HepG2 (cell line): Measurements from ENCODE around the gene IPP. TPM values are rescaled to one million over a fixed set of nuclear protein-coding genes. Genes with fewer than 3 reads are reported as not detected.
A peak's percentile ranks its signal among the peaks of the same experiment; 100 is the strongest.

ENCODE experiments used
- ARNT ChIP-seq: fragments of 450-650 bp; IDR thresholded peaks from 2 replicates; pipeline ENCODE4 v1.6.1; 2017
- CREB1 ChIP-seq, 2 experiments: fragments of 450-650 bp in 1 of 2; IDR thresholded peaks; 2 replicates each; pipeline ENCODE4 v1.6.1; 2016 to 2017; ENCODE audit warnings: control low read depth in 1 of 2, mild to moderate bottlenecking in 1 of 2, missing compliant biosample characterization in 1 of 2, missing genetic modification characterization in 1 of 2
- FOXM1 ChIP-seq: sonication (generic); formaldehyde crosslinking; IDR thresholded peaks from 2 replicates; pipeline ENCODE4 v1.5.0; 2020; ENCODE audit warnings: missing genetic modification reagents
- HNRNPL ChIP-seq: fragments of 200-400 bp; formaldehyde crosslinking; IDR thresholded peaks from 2 replicates; pipeline ENCODE4 v1.6.1; 2017; ENCODE audit warnings: mild to moderate bottlenecking, low read depth, low read length
- MEF2D ChIP-seq: sonication (generic); formaldehyde crosslinking; IDR thresholded peaks from 2 replicates; pipeline ENCODE4 v1.5.1; 2020; ENCODE audit warnings: mild to moderate bottlenecking, missing genetic modification reagents
- RARG ChIP-seq: sonication (generic); formaldehyde crosslinking; IDR thresholded peaks from 2 replicates; pipeline ENCODE4 v1.4.0; 2020; ENCODE audit warnings: low read depth, mild to moderate bottlenecking, missing genetic modification reagents
- ZMYM3 ChIP-seq: sonication (generic); formaldehyde crosslinking; IDR thresholded peaks from 2 replicates; pipeline ENCODE4 v1.5.1; 2020; ENCODE audit warnings: mild to moderate bottlenecking, missing genetic modification reagents
- ZNF256 ChIP-seq: sonication (generic); formaldehyde crosslinking; conservative IDR thresholded peaks from 2 replicates; pipeline ENCODE4 v1.4.0; 2020; ENCODE audit warnings: missing genetic modification reagents
- ZNF326 ChIP-seq: sonication (generic); formaldehyde crosslinking; IDR thresholded peaks from 2 replicates; pipeline ENCODE4 v1.4.0; 2020; ENCODE audit warnings: missing genetic modification reagents, borderline replicate concordance
- ZNF333 ChIP-seq: sonication (generic); formaldehyde crosslinking; IDR thresholded peaks from 2 replicates; pipeline ENCODE4 v1.4.0; 2020; ENCODE audit warnings: mild to moderate bottlenecking, missing genetic modification reagents, borderline replicate concordance
- ZNF383 ChIP-seq: sonication (generic); formaldehyde crosslinking; IDR thresholded peaks from 2 replicates; pipeline ENCODE4 v1.4.0; 2020; ENCODE audit warnings: missing genetic modification reagents, mild to moderate bottlenecking, borderline replicate concordance
- ZNF709 ChIP-seq: sonication (generic); formaldehyde crosslinking; IDR thresholded peaks from 2 replicates; pipeline ENCODE4 v1.5.0; 2020; ENCODE audit warnings: mild to moderate bottlenecking, missing genetic modification reagents
- ZNF75D ChIP-seq: sonication (generic); formaldehyde crosslinking; IDR thresholded peaks from 2 replicates; pipeline ENCODE4 v1.8.1; 2023; ENCODE audit warnings: missing genetic modification reagents, mild to moderate bottlenecking, borderline replicate concordance
- ZNF792 ChIP-seq: IDR thresholded peaks from 2 replicates; pipeline ENCODE4 v1.6.1; 2016
- polyA plus RNA-seq, 8 experiments: library from polyadenylated mRNA; depleted of rRNA in 3 of 8; stranded (reverse) in 7 of 8; unstranded in 1 of 8; fragments of >200 nt; fragmentation: Illumina TruSeq in 4 of 8; extraction: Trizol in 4 of 8; gene quantifications; 2 replicates each; pipeline versions ENCODE4 v1.2.1 to v1.2.3, GENCODE V29; 2011 to 2016; ENCODE audit warnings: low read depth in 4 of 8, missing spikeins in 1 of 8, mixed read lengths in 1 of 8; ENCODE audit not compliant: insufficient read depth in 1 of 8
- total RNA-seq, 5 experiments: library from RNA; depleted of rRNA; stranded (reverse); fragments of >200 nt; fragmentation: Illumina TruSeq; extraction: Trizol; gene quantifications; 2 replicates each; pipeline ENCODE4 v1.2.3, GENCODE V29; 2016; ENCODE audit warnings: low read depth in 1 of 5
- TF ChIP-seq, protein P1 (sequence below): IDR thresholded peaks from 2 replicates; pipeline ENCODE4 v1.6.1; 2016; ENCODE audit warnings: low read depth
- TF ChIP-seq, protein P2 (sequence below): sonication (generic); formaldehyde crosslinking; IDR thresholded peaks from 2 replicates; pipeline ENCODE4 v1.5.1; 2020; ENCODE audit warnings: mild to moderate bottlenecking, missing genetic modification reagents, moderate library complexity
- TF ChIP-seq, protein P3 (sequence below): sonication (generic); formaldehyde crosslinking; IDR thresholded peaks from 2 replicates; pipeline ENCODE4 v1.4.0; 2020; ENCODE audit warnings: missing genetic modification reagents
- TF ChIP-seq, protein P4 (sequence below), 2 experiments: sonication (generic) in 1 of 2; formaldehyde crosslinking in 1 of 2; IDR thresholded peaks; 2 replicates each; pipeline versions ENCODE4 v1.5.1 to v1.6.1; 2011 to 2020; ENCODE audit warnings: borderline replicate concordance in 1 of 2, low read depth in 1 of 2, low read length in 1 of 2, mild to moderate bottlenecking in 1 of 2, missing genetic modification reagents in 1 of 2, moderate library complexity in 1 of 2
- TF ChIP-seq, protein P5 (sequence below): sonication (generic); formaldehyde crosslinking; IDR thresholded peaks from 2 replicates; pipeline ENCODE4 v1.5.1; 2020; ENCODE audit warnings: mild to moderate bottlenecking, moderate library complexity, missing genetic modification reagents

Gene IPP
- total and polyA plus RNA-seq, 2 of the 13 experiments (the other 11 are each of a cell fraction or from before 2014, with no cell fraction given) = 3.0 to 9.7 TPM

DNA sequence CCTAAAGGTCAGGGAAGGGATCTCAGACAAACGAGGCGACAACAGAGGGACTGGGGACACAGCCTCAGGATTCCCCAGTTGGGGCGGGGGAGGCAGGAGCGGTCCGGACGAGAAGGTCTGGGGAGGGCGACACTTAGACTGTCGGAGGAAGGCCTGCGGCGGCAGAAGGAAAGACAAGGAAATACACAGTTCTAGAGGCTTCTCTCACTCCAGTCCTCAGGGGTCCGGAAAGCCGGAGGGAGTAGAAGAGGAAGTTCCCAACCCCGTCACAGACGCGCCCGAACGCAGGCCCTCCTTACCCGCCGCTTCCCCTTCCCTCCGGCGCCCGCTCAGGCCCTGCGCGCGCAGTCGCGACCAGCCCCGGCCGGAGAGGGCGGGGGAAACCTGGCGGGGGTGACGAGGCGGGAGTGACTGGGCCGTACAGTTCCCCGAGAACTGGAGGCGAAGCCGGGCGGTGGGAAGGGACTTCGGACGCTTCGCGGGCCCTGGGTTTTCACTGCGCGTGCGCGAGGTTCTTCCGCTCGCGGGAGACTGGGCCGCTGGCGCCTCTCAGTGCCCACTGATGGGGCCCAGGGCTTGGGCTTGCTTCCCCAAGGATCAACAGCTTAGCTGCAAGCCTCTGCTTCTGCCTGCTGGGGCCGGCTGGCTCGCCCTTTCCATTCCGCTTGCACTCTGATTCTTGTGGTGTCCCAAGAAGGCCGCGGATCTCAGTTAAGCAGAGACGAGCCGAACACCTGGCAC is at the start of gene IPP (continued):
- TF ChIP-seq ZNF792 (CRISPR knock-in tag) (peak; percentile 93), ZNF333 (CRISPR knock-in tag) (peak; percentile 39; the same call in 1 of the 2 replicates), FOXM1 (CRISPR knock-in tag) (no peak), ZNF326 (no peak), ZNF709 (peak; percentile 95; the same call in 1 of the 2 replicates), ZNF383 (CRISPR knock-in tag) (no peak), HNRNPL (0 out of 2 replicates have a peak, but pooled peaks have one; percentile 68), RARG (CRISPR knock-in tag) (no peak), ZNF256 (CRISPR knock-in tag) (no peak), ARNT (no peak), CREB1 (IDR thresholded peaks at IDR 0.05) (peak; percentile 76), CREB1 (CRISPR knock-in tag; IDR thresholded peaks at IDR 0.05) (0 out of 2 replicates have a peak, but pooled peaks have one; percentile 6), ZMYM3 (CRISPR knock-in tag) (peak; percentile 76; the same call in 1 of the 2 replicates), MEF2D (CRISPR knock-in tag) (peak; percentile 82), ZNF75D (CRISPR knock-in tag) (no peak)
- TF ChIP-seq, protein P1, sequence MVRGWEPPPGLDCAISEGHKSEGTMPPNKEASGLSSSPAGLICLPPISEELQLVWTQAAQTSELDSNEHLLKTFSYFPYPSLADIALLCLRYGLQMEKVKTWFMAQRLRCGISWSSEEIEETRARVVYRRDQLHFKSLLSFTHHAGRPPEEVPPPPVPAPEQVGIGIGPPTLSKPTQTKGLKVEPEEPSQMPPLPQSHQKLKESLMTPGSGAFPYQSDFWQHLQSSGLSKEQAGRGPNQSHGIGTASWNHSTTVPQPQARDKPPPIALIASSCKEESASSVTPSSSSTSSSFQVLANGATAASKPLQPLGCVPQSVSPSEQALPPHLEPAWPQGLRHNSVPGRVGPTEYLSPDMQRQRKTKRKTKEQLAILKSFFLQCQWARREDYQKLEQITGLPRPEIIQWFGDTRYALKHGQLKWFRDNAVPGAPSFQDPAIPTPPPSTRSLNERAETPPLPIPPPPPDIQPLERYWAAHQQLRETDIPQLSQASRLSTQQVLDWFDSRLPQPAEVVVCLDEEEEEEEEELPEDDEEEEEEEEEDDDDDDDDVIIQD (CRISPR knock-in tag) = peak; percentile 71
- TF ChIP-seq, protein P2, sequence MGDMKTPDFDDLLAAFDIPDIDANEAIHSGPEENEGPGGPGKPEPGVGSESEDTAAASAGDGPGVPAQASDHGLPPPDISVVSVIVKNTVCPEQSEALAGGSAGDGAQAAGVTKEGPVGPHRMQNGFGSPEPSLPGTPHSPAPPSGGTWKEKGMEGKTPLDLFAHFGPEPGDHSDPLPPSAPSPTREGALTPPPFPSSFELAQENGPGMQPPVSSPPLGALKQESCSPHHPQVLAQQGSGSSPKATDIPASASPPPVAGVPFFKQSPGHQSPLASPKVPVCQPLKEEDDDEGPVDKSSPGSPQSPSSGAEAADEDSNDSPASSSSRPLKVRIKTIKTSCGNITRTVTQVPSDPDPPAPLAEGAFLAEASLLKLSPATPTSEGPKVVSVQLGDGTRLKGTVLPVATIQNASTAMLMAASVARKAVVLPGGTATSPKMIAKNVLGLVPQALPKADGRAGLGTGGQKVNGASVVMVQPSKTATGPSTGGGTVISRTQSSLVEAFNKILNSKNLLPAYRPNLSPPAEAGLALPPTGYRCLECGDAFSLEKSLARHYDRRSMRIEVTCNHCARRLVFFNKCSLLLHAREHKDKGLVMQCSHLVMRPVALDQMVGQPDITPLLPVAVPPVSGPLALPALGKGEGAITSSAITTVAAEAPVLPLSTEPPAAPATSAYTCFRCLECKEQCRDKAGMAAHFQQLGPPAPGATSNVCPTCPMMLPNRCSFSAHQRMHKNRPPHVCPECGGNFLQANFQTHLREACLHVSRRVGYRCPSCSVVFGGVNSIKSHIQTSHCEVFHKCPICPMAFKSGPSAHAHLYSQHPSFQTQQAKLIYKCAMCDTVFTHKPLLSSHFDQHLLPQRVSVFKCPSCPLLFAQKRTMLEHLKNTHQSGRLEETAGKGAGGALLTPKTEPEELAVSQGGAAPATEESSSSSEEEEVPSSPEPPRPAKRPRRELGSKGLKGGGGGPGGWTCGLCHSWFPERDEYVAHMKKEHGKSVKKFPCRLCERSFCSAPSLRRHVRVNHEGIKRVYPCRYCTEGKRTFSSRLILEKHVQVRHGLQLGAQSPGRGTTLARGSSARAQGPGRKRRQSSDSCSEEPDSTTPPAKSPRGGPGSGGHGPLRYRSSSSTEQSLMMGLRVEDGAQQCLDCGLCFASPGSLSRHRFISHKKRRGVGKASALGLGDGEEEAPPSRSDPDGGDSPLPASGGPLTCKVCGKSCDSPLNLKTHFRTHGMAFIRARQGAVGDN (CRISPR knock-in tag) = peak; percentile 95
- TF ChIP-seq, protein P3, sequence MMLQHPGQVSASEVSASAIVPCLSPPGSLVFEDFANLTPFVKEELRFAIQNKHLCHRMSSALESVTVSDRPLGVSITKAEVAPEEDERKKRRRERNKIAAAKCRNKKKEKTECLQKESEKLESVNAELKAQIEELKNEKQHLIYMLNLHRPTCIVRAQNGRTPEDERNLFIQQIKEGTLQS (CRISPR knock-in tag) = no peak
- TF ChIP-seq, protein P4, sequence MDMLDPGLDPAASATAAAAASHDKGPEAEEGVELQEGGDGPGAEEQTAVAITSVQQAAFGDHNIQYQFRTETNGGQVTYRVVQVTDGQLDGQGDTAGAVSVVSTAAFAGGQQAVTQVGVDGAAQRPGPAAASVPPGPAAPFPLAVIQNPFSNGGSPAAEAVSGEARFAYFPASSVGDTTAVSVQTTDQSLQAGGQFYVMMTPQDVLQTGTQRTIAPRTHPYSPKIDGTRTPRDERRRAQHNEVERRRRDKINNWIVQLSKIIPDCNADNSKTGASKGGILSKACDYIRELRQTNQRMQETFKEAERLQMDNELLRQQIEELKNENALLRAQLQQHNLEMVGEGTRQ (IDR thresholded peaks at IDR 0.05; ENCODE audit: low read depth, low read length) = no peak
- TF ChIP-seq, protein P4 (CRISPR knock-in tag; IDR thresholded peaks at IDR 0.05; ENCODE audit: borderline replicate concordance) = no peak
- TF ChIP-seq, protein P5, sequence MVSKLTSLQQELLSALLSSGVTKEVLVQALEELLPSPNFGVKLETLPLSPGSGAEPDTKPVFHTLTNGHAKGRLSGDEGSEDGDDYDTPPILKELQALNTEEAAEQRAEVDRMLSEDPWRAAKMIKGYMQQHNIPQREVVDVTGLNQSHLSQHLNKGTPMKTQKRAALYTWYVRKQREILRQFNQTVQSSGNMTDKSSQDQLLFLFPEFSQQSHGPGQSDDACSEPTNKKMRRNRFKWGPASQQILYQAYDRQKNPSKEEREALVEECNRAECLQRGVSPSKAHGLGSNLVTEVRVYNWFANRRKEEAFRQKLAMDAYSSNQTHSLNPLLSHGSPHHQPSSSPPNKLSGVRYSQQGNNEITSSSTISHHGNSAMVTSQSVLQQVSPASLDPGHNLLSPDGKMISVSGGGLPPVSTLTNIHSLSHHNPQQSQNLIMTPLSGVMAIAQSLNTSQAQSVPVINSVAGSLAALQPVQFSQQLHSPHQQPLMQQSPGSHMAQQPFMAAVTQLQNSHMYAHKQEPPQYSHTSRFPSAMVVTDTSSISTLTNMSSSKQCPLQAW (CRISPR knock-in tag) = peak; percentile 86
